Stimulated activated CD4-positive, alpha-beta T cell treated with anti-CD3 and anti-CD28 coated beads, Interleukin-4, amount 100 ng/mL, for 24 hours (primary cell): ENCODE data around the gene PPP1R1C.

Source experiments
- DNase-seq: peaks from one replicate; pipeline ENCODE4 v3.0.0-alpha.2; 2020

The PPP1R1C gene

DNA sequence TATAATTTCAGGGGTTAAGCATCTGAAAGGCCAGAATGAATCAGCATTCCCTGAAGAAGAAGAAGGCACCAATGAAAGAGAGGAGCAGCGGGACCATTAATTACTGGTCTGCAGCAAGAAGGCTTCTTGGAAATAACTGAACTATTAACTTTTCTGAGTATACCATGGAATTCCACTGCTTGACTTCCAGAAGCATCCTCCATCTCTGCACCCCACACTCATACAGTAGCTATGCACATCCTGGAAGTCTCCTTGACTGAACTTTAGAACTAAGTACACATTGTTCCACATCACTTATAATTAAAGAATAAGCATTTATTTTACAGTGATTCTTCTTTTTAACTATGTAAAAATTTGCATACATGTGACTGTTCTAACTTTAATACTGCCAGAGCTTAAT lies 131.5 kb downstream of the PPP1R1C start:
- DNase-seq: no peak

DNA sequence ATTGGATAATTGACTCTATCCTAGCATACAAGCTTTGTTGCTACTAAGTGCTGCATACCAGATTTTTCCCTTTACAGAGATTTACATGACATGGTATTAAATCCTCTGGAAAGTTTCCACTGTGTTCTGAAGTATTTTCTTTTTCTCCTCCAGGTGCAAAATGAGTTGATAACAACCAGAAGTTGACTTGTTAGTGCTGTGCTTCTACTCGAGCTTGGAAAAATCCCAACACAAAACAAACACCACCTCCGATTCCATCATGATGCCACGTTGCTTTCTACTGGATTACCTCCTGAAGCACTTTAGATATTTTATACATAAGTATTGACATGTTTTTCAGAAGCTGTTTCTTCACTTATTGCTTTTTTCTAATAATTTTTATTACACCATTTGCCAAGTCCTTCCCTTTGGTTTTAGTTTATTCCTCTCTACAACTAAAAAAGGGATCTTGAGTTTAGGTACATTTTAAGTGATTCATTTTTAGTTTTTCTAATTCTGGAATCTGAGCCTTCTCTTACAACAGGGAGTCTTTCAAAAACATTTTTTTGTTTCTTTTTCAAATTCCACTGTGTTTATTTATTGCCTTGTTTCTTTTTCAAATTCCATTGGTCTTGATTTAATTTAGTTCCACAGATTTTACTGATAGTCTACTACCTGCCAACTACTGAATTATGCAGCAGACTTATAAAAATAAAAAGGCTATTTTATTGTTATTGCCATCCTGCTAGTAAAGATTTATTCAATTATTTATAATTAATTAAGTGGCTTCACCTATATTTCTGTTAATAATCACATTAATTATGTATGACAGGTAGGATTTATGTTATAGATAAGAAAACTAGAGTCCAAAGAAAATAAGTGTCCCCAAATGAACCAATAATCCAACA lies 143.4 kb downstream of the PPP1R1C start:
- no peak for DNase-seq

DNA sequence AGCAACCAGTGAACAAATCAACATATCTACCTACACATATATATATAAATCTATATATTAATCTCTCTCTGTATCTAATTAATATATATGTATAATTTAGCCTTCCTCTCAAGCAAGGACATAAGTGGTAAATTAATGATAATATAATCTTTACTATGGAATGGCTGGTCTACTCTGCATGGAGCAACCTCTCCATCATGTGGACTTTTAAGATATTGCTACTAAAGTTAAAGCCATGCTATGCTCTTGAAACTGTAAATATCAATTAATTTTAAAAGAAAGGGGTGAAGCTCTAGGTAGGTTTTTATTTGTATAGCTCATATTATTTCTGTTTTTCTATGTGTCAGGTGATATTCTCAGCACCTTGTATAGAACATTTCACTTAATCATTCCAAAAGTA lies 147.0 kb downstream of the PPP1R1C start:
- no peak for DNase-seq

DNA sequence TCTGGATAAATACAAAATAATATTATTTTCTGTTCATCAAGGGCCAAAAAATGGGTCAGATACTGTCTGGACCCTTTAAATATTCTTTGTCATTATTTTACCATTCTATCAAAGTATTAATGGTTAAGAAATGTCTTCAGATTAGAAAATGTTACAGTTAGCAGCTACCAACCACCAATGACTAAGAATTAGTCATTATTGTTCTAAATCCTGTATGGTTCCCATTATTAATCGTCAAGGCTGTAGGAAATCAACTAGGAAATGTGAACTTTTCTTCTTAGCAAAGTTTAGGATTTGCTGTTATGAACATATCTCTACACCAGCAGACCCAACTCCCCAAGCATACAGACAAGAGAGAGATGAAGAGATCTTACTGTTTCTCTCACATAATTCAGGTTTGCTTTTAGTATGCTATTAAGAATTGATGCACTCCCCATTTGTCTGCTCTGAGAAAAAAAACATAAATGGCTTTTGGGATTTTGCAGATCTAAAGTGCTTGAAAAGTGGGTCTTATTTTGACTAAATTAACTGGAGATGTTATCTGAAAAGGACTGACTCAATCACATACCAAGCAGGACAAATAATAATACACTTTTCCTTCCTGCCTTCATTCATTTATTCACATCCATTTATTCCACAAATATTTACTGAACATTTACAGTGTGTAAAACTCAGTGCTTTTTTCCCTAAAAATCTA lies 147.7 kb downstream of the PPP1R1C start:
- DNase-seq: no peak

DNA sequence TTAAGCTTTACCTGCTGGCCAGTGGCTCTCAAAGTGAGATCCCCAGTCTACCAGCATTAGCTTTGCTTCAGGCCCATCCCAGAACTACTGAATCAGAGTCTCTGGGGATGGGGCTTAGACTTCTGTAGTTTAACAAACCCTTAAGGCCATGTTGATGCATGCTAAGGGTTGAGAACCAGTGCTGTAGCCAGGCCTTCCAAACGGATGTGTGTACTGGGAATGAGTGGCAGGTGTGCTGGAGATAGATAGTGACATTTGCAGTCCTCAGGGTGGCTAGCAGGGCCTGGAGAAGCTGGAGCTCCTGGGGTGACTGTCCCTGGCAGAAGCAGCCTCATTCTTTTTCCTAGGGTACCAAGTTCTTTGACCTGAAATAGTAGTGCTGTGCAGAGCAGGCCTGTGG lies 148.5 kb downstream of the PPP1R1C start:
- DNase-seq: no peak

DNA sequence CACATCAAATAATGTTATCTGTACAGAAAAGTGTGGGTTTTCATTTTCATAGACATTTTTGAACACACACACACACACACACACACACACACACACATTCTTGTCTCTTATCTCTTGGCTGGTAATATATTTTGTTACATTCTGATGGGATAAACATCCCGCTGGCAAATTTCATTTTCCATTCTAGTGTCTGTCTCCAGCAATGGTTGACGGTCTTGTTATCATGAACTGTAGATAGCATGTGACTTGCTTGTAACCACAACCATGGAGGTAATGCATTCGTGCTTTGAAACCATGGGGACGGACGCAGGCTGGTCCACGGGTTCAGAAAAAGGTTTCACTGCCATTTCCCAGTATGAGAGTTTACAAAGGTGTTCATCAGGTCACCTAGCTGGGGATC lies 156.4 kb downstream of the PPP1R1C start:
- DNase-seq: no peak

DNA sequence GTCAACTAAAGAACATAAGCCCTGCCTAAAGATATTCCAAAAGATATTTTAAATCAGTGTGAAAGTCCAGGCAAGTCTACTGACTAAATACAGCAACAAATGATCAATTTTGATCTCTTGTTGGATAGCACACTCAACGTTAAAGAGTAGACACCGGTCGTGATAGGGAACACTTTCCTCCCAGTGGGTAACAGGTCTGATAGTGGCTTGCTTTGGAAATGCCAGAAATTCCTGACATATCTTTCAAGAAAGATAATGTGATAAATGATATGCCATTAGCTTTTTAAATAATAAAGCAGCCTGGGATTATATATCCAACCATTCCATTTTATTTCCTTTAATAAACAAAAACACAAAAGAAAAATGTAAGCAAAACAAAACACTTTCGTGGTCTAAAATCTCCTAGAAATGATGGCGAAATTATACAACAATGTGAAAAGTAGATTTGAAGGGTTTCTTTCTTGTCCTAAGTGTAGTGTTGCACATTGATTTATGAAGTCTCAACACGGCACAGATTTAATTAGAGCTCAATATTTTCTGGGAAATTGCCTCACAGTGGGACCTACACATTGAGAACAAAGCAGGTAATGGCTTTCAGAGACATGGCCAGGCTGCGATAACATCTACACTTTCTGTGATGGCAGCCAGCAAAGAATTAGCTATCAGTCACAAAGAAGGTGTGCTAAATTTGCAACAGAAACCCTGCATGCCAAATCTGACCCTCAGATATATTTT lies 158.6 kb downstream of the PPP1R1C start:
- DNase-seq: no peak

DNA sequence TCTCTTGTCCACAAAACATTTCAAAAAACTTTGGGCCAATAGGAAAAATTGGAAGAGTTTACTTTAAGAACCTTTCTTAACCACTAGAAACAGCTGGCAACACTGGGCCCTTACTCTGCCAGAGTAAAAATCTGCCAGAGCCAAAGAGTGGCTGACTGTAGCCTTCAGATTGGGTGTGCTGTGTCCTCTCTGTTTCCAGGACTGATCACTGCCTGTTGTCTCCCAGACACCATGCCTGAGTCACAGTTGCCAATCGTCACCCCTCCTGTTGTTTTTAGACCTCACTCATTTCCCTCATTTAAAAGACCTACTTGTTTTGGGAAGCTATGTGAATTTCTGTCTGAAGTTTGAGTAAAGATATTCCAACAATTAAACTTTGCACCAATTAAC lies 159.1 kb downstream of the PPP1R1C start:
- DNase-seq: no peak

DNA sequence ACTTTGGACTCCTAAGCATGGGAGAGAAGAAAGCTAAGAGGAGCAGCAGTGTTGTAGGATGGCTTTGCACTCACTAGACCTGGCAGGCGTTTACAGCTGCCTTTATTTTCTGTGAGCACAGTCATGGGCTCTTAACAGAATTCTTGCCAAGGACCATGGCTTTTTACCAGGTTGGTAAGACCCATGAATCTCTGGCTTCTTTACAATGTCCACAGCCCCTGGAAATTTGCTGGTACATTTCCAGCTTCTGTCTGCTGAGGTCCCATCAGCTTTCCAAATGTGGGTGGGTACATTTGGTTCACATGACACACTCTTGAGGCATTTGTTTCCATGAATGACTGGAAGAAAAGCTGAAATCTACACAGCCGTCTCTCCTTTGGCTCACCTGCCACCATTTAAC lies 162.7 kb downstream of the PPP1R1C start:
- no peak for DNase-seq

DNA sequence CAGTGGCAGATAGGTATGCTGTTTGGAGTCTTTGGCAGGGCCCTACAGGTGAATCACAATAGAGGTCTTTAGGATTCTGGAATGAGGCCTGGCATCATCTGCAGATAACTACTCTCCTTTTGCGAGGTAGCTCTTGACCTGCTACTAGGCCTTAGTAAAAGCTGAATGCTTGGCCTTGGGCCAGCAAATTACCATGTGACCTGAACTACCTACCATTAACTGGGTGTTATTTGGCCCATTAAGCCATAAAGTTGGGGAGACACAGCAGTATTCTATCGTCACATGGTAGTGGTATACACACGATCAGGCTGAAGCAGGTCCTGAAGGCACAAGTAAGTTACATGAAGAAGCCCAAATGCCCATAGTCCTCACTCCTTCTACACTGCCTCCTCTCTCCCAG lies 178.2 kb downstream of the PPP1R1C start:
- no peak for DNase-seq

DNA sequence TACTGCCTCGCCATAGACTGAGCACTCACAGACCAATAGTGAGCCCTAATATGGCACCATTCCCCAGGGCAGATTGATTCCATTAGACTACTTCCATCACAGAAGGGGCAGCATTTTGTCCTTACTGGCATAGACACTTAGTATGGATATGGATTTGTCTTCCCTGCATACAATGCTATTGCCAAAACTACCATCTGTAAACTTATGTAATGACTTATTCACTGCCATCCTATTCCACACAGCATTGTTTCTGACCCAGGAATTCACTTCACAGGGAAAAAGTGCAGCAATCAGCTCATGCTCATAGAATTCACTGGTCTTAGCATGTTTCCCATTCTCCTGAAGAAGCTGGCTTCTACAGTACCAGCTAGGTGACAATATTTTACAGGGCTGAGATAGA lies 179.0 kb downstream of the PPP1R1C start:
- no peak for DNase-seq

DNA sequence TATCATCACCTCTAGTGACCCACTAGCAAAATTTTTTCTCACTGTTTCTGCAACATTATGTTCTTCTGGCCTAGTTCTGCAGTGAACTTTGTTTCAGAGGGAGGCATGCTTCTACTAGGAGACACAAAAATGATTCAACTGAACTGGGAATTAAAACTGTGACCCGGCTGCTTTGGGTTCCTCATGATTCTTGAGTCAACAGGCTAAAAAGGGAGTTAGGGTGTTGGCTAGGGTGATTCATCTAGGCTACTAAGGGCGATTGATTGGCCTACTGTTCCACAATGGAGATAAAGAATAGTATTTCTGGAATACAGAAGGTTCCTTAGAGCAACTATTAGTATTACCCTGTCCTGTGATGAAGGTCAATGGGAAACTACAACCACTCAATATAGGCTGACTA lies 179.5 kb downstream of the PPP1R1C start:
- no peak for DNase-seq

DNA sequence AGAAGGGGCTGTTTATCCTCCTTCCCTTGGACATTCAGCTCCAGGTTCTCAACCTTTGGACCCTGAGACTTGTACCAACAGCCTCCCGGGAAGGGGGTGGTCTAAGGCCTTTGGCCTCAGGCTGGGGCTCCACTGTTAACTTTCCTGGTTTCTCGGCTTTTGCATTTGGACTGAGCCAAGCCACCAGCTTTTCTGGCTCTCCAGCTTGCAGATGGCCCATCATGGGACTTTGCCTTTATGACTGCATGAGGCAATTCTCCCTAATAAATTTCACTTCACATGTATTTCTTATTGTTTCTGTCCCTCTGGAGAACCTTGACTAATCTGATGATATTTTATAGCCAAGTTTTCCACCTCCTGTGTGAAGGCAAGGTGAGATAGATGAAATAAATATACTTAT lies 180.8 kb downstream of the PPP1R1C start:
- no peak for DNase-seq

DNA sequence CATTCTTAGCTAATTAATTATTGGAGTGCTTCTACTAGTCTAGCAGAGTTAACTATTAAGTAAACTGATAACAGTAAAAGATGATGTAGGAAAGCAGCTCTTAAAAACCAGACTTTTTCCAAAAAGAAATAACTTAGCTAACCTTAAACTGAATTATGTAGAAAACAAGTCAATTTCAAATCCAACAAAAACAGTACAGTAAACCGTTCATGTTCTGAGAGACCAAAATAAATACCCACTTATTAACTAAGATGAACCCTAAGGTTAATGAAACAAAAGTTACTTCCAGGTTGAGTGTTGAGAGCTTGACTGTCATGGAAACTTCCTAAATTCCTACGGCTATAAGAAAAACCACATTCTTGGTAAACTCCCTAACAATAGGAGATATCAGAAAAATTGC lies 181.2 kb downstream of the PPP1R1C start:
- DNase-seq: no peak
